ENCODE measurements around the gene CPEB2. TPM values are rescaled to one million over a fixed set of nuclear protein-coding genes. Genes with fewer than 3 reads are reported as not detected.
A peak's percentile ranks its signal among the peaks of the same experiment; 100 is the strongest.

CPEB2 gene
- total RNA-seq, 4 donors from 2014 or later: 8.7 to 13.1 (median 10.1) TPM

DNA sequence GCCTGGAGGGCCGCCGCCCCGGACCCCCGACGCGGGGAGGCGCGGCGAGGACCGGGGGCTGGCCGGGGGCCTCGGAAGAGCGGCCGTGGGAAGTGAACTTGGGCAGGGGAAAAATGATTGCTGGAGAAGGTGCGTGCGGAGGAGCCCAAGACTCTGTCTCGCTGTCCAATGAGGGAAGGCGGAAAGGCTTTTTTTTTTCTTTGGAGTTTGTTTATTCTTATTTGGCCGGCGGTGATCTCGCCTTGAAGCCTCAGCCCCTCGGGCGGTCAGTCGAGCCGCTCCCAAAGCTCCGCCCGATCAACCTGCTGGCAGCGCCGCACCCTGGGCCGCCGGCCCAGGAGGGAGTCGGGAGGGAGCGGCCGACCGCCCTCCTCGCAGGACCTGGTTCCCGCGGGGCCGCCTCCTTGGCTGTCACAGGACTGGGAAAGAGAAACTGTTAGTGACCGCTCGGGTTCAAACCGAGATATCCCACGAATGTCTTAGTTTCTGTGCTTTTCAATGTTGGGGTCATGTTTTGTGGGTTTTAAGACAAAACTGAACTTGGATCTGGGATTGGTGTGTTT is 2.5 kb downstream of the CPEB2 start:
- DNase-seq (peak; percentile 77 to 88), ATAC-seq (peak; percentile 30 to 31)
- TF ChIP-seq, protein P1, sequence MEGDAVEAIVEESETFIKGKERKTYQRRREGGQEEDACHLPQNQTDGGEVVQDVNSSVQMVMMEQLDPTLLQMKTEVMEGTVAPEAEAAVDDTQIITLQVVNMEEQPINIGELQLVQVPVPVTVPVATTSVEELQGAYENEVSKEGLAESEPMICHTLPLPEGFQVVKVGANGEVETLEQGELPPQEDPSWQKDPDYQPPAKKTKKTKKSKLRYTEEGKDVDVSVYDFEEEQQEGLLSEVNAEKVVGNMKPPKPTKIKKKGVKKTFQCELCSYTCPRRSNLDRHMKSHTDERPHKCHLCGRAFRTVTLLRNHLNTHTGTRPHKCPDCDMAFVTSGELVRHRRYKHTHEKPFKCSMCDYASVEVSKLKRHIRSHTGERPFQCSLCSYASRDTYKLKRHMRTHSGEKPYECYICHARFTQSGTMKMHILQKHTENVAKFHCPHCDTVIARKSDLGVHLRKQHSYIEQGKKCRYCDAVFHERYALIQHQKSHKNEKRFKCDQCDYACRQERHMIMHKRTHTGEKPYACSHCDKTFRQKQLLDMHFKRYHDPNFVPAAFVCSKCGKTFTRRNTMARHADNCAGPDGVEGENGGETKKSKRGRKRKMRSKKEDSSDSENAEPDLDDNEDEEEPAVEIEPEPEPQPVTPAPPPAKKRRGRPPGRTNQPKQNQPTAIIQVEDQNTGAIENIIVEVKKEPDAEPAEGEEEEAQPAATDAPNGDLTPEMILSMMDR (IDR thresholded peaks at IDR 0.05 in 4 of 5, conservative IDR thresholded peaks at IDR 0.05 in 1 of 5): no peak
- TF ChIP-seq POLR2A (IDR thresholded peaks at IDR 0.05): peak; percentile 77 to 81
- in situ Hi-C loops (cut with MboI; ENCODE audit: low sequenced_read_pairs in 4 of 4) (loop anchor here in 3 of 4 donors (10.0 to 25.0 kb wide), 6 partner anchors 457 to 1368 kb away; partner anchors contain the start of genes BOD1L1 (in 2 of the 3), CC2D2A (in 2 of the 3) and FBXL5 (in 1 of the 3)), intact Hi-C loops (cut with DNase I; ENCODE audit: low total_unique reads) (loop anchor here (5.0 kb wide), 3 partner anchors 797 to 1523 kb away; partner anchors contain the start of genes RAB28 and TAPT1)
- Histone ChIP-seq H3K27ac (peak overlapping the region; percentile 93 to 99 (median 98)), H3K27me3 (no peaks in the 10 kb centered on the region), H3K4me1 (peaks cover 21 to 31% of the 10 kb centered on the region in 2 donors), H3K36me3 (peaks cover 0 to 20% of the 10 kb centered on the region in 2 donors), H3K9me3 (no peaks in the 10 kb centered on the region), H3K4me3 (peak overlapping the region; percentile 80 to 87 (median 84))

DNA sequence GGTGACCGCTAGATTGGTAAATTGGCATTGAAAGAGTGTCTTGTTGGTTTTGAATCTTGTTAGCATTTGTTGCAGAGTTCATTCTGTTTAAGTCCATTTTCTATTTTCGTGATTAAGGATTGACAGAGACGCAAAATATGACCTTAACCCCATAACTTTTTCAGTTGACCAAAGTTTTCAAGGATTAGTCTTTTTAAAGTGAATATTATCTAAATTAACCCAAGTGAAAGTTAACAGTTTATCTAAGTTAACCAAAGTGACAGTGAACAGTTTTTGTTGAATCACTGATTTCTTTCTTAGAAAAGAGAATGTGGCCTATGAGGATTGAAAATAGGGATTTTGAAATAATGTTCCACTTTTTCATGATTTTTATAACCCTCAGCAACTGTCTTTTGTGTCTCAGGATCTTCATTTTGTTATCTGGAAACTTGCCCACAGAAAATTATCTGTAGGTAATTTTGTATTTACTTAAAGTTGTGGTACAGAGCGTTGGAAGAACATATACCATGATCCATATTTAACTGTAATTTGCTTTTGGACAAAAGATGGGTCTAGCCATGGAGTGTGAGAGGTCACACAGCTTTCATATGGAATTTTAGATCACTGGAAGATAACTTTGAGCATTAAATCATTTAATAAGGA is 3.3 kb downstream of the CPEB2 start:
- Histone ChIP-seq H3K4me3 (peak overlapping the region; percentile 80 to 87 (median 84)), H3K4me1 (peaks cover 25 to 31% of the 10 kb centered on the region in 2 donors), H3K36me3 (peaks cover 0 to 20% of the 10 kb centered on the region in 2 donors), H3K27me3 (no peaks in the 10 kb centered on the region), H3K27ac (peak overlapping the region; percentile 93 to 99 (median 98)), H3K9me3 (no peaks in the 10 kb centered on the region)
- DNase-seq (no peak), ATAC-seq (no peak)
- in situ Hi-C loops (cut with MboI; ENCODE audit: low sequenced_read_pairs in 4 of 4) (loop anchor here in 3 of 4 donors (10.0 to 25.0 kb wide), 6 partner anchors 457 to 1368 kb away; partner anchors contain the start of genes BOD1L1 (in 2 of the 3), CC2D2A (in 2 of the 3) and FBXL5 (in 1 of the 3)), intact Hi-C loops (cut with DNase I; ENCODE audit: low total_unique reads) (no loop called here)
- no peak for TF ChIP-seq POLR2A (IDR thresholded peaks at IDR 0.05)
- TF ChIP-seq, protein P1 (IDR thresholded peaks at IDR 0.05 in 4 of 5, conservative IDR thresholded peaks at IDR 0.05 in 1 of 5): no peak

DNA sequence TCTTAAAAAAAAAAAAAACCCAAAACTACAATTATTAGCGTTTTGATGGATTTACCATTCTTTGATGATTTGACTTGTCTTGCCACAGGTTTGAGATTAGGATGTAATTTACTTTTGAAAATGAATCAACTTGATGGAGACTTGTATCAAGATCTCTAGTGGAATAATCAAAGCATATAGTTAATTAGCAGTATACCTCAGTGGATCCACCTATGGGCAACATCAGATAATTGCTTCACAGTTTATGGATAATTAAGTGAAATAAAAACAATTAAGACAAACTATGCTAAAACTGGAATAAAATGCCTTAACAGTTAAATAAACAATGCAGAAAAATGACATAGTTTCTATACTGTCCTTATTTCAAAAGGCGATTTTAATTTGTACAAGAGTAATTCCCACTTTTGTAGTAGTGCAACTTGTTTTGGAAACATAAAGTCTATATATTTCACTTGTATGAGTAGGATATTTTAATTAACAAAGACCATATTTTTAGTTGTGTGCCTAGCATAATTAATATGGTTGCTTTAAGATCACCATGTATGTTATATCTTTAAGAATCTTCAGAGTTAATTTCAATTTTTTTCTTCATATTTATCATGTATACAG is 4.2 kb downstream of the CPEB2 start:
- DNase-seq (no peak), ATAC-seq (no peak)
- Histone ChIP-seq H3K36me3 (peaks cover 0 to 20% of the 10 kb centered on the region in 2 donors), H3K4me3 (peak overlapping the region in 2 of 4 donors; percentile 86 to 87), H3K27ac (peak overlapping the region; percentile 93 to 99 (median 98)), H3K9me3 (no peaks in the 10 kb centered on the region), H3K27me3 (no peaks in the 10 kb centered on the region), H3K4me1 (peaks cover 25 to 31% of the 10 kb centered on the region in 2 donors)
- intact Hi-C loops (cut with DNase I; ENCODE audit: low total_unique reads): no loop called here
- in situ Hi-C loops (cut with MboI; ENCODE audit: low sequenced_read_pairs in 4 of 4): loop anchor here in 3 of 4 donors (10.0 to 25.0 kb wide), 6 partner anchors 456 to 1369 kb away; partner anchors contain the start of genes BOD1L1 (in 2 of the 3), CC2D2A (in 2 of the 3) and FBXL5 (in 1 of the 3)
- no peak for TF ChIP-seq POLR2A (IDR thresholded peaks at IDR 0.05)
- TF ChIP-seq, protein P1 (IDR thresholded peaks at IDR 0.05 in 4 of 5, conservative IDR thresholded peaks at IDR 0.05 in 1 of 5): peak in 2 of 5 experiments; percentile 17 to 46

- ATAC-seq: no peak
- Histone ChIP-seq H3K27ac (peak overlapping the region in 1 of 4 donors; percentile 98), H3K36me3 (peaks cover 0 to 20% of the 10 kb centered on the region in 2 donors), H3K4me1 (peaks cover 25 to 31% of the 10 kb centered on the region in 2 donors), H3K9me3 (no peaks in the 10 kb centered on the region), H3K27me3 (no peaks in the 10 kb centered on the region), H3K4me3 (no peak overlapping the region)
- no peak for DNase-seq
- intact Hi-C loops (cut with DNase I; ENCODE audit: low total_unique reads): no loop called here
- no peak for TF ChIP-seq POLR2A (IDR thresholded peaks at IDR 0.05)
- TF ChIP-seq, protein P1 (IDR thresholded peaks at IDR 0.05 in 4 of 5, conservative IDR thresholded peaks at IDR 0.05 in 1 of 5): no peak
- in situ Hi-C loops (cut with MboI; ENCODE audit: low sequenced_read_pairs in 4 of 4): loop anchor here in 3 of 4 donors (10.0 to 25.0 kb wide), 6 partner anchors 455 to 1370 kb away; partner anchors contain the start of genes BOD1L1 (in 2 of the 3), CC2D2A (in 2 of the 3) and FBXL5 (in 1 of the 3)
Observed at GRCh38 chr4:15007201-15007600, 4.9 kb downstream of the CPEB2 start.
